PFSK-1 (cell line): ENCODE results near the gene SPATA1.

Source experiments
- POLR2AphosphoS5 ChIP-seq: IDR thresholded peaks from 2 replicates; pipeline ENCODE4 v1.6.1; 2012; ENCODE audit warnings: low read depth, mild to moderate bottlenecking, control low read depth, low read length, moderate library complexity
- TAF1 ChIP-seq: IDR thresholded peaks from 2 replicates; pipeline ENCODE4 v1.6.1; 2012; ENCODE audit warnings: low read length, control low read depth, borderline replicate concordance; ENCODE audit not compliant: insufficient read depth
- TF ChIP-seq, protein P1 (sequence below), 2 experiments: IDR thresholded peaks; 2 replicates each; pipeline versions ENCODE4 v1.6.1 to v1.8.0; 2011 to 2012; ENCODE audit warnings: low read depth in 2 of 2, low read length in 2 of 2, control low read depth in 1 of 2, inconsistent platforms in 1 of 2, mild to moderate bottlenecking in 1 of 2, moderate library complexity in 1 of 2; ENCODE audit not compliant: insufficient read depth in 1 of 2

GRCh38 chr1:84584126-84584525, 77.9 kb downstream of the SPATA1 start:
- no peak for TF ChIP-seq POLR2AphosphoS5
- TF ChIP-seq, protein P1, sequence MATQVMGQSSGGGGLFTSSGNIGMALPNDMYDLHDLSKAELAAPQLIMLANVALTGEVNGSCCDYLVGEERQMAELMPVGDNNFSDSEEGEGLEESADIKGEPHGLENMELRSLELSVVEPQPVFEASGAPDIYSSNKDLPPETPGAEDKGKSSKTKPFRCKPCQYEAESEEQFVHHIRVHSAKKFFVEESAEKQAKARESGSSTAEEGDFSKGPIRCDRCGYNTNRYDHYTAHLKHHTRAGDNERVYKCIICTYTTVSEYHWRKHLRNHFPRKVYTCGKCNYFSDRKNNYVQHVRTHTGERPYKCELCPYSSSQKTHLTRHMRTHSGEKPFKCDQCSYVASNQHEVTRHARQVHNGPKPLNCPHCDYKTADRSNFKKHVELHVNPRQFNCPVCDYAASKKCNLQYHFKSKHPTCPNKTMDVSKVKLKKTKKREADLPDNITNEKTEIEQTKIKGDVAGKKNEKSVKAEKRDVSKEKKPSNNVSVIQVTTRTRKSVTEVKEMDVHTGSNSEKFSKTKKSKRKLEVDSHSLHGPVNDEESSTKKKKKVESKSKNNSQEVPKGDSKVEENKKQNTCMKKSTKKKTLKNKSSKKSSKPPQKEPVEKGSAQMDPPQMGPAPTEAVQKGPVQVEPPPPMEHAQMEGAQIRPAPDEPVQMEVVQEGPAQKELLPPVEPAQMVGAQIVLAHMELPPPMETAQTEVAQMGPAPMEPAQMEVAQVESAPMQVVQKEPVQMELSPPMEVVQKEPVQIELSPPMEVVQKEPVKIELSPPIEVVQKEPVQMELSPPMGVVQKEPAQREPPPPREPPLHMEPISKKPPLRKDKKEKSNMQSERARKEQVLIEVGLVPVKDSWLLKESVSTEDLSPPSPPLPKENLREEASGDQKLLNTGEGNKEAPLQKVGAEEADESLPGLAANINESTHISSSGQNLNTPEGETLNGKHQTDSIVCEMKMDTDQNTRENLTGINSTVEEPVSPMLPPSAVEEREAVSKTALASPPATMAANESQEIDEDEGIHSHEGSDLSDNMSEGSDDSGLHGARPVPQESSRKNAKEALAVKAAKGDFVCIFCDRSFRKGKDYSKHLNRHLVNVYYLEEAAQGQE (IDR thresholded peaks at IDR 0.05; ENCODE audit: insufficient read depth in 1 of 2, low read depth in 2 of 2, low read length in 2 of 2) = no peak
- TF ChIP-seq TAF1 = no peak
